GM18502 (cell line): ENCODE measurements around the gene THAP3.

Source experiments
- ATAC-seq: cut with Tn5 transposase; IDR thresholded peaks from one replicate; pipeline ENCODE4 v1.9.1; 2021; ENCODE audit warnings: mild to moderate bottlenecking; ENCODE audit not compliant: unreplicated experiment, poor library complexity

THAP3 gene

DNA sequence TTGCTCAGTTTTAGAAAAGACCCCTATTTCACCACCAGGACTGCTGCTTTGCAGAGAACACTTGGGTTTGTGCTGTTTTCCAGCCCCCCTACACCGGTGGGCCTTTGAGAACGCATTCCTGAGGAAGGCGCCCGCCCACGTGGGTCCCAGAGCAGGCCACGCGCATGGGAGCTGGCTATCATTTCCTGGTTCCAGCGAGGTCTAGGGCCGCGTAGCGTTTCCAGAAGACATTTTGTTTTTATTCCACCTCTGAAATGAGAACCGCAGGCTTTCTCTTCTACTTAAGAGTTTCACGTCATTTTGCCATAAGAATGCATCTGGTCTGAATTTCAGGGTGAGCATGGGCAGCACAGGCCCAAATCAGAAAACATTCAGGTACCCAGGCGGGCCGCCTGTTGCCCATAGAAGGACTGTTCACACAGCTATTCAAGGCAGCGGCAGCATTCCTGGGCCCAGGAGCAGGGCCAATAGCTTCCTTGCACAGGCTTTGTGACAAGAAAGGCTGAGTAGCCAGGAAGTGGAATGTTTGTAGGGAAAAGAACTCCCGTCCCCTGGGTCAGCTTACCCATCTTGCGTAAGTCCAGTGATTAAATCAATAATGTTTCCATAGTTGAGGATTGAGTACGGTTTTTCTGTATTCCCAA, 20.6 kb upstream of the THAP3 start:
- no peak for ATAC-seq

DNA sequence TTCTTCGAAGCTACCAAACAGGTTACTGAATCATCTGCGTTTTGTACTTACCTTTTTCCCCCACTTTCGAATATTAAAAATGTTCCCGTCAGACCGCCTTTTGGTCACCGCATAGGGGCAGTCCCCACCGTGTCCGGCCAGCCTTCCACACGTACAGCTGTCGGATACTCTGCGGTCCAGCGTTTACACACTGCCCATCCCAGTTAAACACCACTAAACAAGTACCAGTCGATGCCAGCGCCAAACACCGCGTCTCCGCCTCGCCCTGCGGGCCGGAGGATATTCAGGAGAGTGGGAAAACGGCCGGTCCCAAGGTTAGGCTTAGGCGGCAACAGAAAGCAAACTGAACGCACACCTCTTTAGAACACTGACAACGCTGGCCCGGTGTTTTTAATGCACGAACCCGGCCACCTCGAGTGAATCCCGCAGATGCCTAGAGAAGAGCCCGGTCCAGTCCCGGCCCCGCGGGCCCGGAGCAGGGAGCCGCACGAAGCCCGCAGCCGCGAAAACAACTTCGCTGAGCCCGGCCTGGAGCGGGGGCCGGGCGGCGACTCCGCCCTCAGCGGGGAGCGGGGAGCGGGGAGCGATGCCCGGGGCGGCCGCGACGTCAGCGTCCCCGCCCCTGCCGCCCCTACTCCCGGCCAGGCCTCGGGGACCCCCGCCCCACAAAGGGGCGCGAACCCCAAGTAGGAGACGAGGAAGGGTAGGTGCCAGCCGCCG, 11.9 kb upstream of the THAP3 start:
- ATAC-seq = peak; percentile 40

DNA sequence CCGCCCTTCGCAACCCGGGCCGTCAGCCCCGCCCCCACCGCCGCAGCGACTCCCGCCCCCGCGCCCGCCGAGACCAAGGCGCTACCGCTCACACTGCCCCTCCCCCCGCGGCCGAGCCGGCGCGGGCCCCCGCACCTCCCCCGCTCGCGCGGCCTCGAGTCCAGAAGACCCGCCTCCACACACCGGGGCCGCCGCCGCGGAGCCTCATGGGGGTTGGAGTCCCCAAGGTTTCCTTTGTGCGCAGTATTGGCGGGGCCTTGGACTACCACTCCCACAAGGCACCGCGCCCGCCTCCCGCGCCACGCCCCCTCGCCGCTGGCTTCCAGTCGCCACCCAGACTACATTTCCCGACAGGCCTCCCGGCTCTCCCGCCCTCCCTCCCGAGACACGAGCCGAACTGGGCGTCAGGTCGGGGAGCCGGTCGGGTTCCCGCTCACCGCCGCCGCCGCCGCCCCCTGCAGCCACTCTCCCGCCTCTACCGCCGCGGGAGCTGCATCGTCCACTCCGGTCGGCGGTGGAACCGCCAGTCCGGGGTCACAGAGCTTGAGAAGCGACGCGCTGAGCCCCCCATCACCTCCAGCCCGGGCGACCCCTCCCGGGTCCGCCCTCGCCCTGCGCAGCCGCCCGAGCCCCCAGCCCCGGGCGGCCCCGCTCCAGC, 11.2 kb upstream of the THAP3 start, which contains the start of gene PHF13:
Gene PHF13, plus strand, starts transcription at position 371 of the 658 bp plus-strand sequence. CDS start 336 bp downstream, outside the sequence.
- ATAC-seq = peak; percentile 92

DNA sequence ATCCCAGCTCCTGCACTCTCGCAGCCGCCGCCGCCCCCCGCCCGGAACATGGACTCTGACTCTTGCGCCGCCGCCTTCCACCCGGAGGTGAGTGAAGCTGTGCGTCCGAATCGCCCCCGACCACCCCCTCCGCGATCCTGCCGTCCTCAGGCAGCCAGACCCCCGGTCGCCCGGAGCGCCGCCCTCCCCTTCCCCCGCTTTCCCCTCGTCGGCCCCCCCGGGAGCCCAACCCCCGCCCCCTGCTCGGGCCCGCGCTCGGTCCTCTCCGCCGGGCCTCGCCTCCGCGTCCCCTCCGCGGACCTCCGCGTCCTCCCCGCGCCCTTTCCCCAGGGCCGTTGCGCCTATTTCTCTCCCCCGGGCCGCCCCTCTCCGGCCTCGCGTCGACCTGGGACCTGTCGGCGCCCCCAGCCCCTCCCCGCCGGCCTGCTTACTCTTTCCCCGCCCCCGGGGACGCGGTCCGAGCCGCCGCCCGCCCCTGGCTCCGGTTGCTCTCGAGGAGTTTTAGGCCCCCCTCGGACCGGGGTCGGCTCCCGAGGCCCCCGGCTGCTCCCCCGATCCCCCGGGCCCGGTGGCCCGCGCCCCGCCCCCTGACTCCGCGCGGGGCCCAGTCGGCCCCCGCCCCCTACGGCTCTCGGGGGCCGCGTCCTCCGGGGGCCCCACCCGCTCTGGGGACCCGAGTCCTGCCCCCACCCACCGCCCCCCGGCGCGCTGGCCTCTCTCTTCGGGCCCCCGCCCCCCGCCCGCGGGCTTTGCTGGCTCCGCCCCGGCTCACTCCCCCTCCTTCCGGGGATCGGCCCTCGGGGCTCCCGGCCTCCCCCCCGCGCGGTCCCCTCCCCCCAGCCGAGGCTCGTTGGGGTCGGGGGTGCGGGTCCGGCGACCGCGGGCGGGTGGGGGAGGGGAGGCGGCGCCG, 10.4 kb upstream of the THAP3 start:
- no peak for ATAC-seq

DNA sequence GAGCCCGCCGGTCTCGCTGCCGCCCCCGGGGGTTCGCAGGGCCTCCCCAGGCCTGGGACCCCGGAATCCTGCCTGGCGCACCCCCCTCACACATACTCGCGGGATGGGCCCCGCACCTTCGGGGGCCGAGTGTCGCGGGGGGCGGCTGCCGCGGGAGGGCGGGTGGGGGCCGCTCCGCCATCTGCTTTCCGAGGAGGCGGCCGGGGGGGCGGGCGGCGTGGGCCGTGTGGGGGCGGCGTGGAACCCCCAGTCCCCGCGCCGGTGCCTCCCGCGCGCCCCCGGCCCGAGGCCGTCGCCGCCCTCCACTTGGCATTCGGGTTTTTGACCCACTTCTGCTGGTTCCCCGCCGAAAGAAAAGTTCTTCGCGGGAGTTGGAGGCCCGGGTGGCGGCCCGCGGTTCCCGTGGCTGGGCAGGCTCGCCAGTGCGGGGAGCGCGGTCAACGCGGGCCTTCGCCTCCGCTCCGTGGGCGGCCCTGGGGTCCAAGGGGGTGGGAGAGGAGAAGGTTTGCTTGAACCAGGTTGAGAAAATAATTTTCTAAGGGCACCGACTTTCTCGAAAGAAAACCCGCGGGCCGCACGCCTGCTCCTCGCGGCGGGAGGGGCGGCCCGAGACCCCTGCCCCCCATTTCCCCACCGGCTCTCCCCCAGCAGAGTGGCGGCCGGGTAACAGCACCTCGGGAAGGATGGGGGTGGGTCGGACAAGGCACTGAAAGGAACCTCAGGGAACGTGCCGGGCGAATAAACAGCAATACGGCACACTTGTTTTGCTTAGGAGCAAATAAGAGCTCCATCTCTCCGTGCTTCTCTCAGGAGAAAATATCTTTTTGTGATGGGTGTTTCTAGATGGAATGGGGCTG, 9.5 kb upstream of the THAP3 start:
- no peak for ATAC-seq

DNA sequence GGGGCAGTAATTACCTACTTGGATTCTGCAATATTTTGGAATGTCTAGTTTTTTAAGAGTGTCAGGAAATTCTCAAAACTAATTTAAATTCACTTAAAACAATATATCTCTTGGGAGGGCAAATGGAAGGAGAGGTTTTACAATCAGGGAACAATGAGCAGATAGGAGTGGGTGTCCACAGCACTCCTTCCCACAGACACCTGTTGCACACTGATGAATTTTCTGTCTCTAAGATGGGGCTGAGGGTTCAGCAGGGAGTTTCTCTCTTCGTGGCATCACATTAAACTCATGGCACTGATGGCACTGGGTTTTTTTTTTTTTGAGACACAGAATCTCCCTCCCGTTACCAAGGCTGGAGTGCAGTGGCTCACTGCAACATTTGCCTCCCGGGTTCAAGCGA, 5.6 kb upstream of the THAP3 start:
- ATAC-seq = no peak

DNA sequence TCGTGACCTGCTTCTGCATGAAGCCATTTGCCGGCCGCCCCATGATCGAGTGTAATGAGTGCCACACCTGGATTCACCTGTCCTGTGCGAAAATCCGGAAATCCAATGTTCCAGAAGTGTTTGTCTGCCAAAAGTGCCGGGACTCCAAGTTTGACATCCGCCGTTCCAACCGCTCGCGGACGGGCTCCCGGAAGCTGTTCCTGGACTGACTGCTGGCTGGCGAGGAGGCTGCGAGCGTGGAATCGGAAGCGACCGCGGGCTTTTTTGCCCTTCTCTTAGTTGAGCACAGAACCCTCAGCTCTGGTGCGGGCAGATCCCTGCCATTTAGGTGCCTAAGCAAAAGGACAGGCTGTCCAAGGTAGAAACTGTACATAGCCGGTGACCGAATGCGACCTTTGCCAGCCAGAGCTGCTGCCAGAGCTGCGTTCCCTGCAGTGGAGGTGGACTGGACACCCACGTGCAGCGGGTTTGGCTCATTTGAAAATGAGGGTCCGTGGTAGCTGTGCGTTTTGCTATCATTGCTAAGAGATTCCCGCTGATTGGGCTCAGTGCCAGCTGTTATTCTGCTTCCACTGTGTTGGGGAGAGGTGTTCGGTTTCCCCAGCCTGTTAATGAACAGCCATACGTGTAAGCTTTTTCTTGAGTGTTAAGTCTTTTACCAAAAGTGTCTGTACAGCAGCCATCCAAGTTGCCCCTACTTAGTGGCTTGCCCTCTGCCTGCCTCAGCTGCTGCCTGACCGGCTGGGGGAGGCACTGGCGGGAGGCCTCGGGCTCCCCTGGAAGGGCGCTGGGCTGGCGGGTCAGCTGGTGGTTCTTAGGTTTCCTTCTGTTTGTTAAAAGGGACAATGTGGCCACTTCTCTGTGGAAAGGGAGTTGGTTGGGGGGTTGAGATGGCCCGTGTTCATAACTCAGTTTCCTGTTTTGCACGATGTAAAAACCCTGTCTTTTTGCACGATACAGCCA, 3.0 kb upstream of the THAP3 start:
- ATAC-seq = no peak

DNA sequence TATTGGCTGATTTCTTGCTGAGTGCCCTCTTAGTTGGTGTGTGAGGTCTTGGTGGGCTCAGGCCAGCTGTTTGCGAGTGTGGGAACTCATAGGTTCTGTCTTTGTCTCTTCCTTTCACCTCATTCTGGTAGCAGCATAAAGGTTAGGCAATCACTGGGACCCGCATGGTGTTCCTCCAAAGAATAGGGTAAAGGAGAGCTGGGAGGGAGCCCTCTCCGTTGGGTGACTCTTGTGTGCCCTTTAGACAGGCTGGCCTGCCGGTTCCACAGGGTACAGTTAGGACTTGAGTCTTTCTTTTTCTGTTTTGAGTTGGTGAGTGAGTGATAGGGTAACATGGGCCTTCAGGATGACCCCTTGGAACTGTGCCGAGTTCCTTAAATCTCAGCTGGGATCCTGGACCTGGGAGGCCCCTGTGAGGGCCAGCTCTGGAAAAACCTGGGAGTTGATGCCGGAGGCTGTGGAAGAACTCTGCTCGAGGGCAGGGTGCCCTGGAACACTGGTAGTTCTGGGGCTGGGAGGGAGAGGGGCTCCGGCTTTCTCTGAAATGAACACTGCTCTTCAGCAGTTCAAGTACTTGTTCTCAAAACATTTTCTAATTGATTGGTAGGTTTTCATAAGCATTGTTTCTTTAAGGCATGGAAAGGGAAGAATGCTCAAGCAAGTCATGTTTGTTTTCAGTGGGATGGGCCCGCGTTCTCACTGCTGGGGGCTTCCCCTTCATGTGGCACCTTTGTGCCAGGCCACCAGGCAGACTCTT, 2.1 kb upstream of the THAP3 start:
- no peak for ATAC-seq

DNA sequence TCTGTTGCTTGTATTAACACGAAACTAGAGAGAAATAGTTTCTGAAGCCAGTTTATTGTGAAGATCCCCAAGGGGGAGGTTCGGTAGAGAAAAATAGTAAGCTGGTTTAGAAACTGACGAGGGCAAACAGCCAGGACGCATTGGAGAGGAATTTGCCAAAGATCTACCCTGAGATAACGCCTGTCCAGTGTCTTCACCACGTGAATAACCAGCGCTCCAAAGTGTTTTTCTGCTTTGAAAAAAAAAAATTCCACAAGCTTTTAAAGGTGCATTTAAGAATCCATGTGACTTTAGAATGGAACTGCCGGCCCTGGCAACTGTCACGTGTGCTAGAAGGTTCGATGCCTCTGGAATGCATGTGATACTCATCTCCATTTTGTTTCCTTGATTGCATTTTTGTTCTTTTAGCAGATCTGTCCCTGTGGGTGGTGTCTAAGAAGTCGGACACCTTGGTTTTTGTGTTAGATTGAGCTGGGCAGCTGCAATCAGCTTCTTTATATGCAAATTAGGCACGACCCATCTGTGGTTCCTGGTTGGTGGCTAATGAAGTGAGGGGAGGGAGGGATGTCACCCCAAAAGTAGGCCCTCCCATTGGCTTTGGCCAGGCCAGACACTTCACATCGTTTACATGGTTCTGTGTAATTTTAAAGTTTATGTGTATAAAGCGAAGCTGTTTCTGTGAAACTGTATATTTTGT, 1.3 kb upstream of the THAP3 start:
- ATAC-seq = no peak

DNA sequence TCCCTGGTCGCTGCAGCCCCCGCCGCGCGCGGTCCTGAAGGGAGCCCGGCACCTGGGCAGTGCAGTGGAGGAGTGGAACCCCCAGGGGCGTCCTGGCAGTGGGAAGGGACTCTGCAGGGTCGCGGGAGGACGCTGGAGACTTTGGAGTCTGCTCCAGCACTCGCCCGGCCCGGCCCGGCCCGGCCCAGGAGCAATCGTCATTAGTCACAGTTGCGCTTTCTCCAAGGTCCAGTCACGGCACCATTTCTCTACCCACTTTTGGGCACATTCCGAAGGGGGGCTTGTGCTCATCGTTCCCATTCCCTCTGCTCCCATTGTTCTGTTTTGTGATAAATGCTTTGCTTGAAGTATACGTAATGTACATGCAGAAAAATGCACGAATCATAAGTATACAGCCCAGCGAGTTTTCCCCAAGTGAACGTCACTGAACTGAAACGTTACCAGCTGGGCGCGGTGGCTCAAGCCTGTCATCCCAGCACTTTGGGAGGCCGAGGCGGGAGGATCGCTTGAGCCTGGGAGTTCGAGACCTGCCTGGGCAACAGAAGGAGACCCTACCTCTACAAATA, 999 bp downstream of the THAP3 start:
- ATAC-seq = no peak

DNA sequence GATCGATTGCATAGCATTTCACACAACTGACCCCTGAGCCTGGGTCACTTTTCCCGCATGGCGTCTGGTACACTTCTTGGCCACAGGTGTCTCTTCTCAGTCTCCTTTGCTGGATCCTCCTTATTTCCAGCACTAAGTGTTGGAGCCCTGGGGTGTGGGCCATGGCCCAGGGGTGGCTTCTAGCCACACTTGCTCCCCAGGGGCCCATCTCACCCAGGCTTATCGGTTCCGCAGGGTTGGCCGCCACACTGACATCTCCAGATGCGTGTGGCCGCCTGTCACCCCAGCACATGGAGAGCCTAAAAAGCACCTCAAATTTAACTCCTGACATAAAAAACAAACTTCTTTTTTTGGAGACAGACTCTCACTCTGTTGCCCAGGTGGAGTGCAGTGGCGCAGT, 2.4 kb downstream of the THAP3 start:
- no peak for ATAC-seq

DNA sequence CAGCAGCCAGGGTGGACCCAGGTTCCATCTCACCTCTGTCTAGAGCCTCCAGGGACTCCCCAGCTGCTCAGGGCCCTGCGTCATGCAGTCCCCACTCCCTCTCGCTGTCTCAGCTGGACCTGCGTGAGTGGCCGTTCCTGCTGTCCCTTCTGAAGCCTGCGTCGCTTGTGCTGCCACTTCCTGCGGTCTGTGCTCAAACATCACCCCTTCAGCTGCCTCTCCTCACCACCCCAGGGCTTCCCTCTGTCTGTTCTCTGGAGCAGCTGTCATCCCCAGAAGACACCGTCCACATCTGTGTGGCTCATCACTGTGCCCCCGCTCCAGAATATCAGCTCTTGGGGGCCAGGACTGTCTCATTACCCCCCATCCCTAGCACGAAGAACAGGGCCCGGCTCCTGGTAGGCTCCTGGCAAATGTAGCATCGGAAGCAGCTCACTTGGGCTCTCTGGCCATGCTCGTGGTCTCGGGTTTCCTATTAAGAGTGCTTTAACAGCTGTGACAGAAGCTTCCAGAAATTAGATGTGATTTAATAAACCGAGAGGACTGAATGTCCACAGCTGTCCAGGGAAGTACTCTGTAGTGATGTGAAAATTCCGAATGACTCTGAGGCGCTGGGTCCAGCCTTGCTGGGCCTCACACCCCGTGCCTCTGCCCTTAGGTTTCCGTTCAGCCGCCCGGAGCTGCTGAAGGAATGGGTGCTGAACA, 3.3 kb downstream of the THAP3 start:
- ATAC-seq = no peak

DNA sequence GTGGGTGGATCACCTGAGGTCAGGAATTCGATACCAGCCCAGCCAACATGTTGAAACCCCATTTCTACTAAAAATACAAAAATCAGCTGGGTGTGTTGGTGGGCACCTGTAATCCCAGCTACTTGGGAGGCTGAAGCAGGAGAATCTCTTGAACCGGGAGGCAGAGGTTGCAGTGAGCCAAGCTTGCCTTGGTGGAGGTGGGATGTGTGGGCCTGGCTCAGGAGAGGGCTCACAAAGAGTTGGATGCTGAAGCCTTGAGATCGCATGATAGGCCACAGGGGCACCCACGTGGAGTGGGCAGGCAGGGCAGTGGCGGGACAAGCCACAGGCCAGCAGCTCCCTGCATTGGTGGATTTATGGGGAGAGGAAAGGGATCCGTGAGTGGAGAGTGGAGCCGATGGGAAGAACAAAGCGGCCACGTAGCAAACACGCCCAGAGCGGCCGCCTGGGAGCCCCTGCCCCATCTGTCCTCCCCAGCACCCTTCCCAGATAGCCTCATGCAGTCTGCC, 4.4 kb downstream of the THAP3 start:
- ATAC-seq = no peak

DNA sequence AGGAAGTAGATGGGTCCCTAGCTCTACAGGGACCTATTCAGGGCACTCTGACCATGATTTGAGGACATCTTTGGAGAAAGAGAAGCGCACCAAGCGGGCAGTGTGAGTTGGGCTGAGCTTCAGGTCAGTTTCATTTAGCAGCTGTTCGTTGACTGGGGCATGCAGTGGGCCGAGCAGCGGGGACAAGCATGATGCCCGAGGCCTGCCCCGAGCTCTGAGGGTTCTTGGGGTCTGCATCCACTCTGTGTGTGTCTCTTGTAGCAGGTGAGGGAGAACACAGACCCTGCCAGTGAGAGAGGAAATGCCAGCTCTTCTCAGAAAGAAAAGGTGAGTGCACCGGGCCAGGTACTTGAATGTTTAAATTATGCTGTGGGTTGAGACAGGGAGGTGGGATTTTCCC, 5.4 kb downstream of the THAP3 start:
- ATAC-seq = no peak

DNA sequence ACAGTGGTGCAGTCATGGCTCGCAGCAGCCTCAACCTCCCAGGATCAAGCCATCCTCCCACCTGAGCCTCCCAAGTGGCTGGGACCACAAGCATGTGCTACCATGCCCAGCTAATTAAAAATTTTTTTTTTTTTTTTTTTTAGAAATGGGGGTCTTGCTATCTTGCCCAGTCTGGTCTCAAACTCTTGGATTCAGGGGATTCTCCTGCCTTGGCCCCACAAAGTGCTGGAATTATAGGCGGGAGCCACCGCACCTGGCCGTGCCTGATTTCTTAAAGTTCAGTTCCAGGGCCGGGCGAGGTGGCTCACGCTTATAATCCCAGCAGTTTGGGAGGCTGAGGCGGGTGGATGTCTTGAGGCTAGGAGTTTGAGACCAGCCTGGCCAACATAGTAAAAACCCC, 6.4 kb downstream of the THAP3 start:
- no peak for ATAC-seq
